ENCODE results near the gene LPCAT4.
A peak's percentile ranks its signal among the peaks of the same experiment; 100 is the strongest.

Gene LPCAT4

DNA sequence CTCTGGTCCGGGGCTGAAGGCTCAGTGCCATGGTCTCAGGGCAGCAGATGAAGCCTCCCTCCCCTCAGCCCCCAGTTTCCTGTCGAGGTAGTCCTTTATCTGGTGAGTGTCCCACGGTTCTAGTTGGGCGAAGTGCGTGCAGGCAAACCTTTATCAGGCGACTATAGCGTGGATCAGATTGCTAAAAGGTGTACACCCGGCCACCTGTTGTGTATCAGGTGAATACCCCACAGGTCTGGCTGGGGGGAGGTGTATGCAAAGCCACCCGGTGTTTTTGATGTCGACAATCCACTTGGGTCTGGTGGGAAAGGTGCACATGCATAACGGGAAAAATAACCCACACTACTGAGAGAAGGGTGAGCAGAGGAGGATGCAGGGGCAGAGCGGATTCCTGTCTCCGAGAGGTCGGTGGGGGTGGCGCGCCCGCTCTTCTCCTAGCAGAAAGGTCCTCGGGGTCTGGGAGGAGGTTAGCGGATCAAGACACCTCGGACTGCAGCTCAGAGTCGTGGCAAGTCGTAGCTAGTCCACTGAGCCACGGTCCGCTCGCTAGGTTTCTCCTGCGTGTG, 29.9 kb downstream of the LPCAT4 start:
- peaks cover 89% of the 10 kb centered on the region for H3K79me2 ChIP-seq (ENCODE audit: insufficient read depth, low read length)

GRCh38 chr15:34336231-34336990, 30.6 kb downstream of the LPCAT4 start:
- Histone ChIP-seq H3K9me2 (replicated peaks; ENCODE audit: low read depth, low read length) (no peaks in the 10 kb centered on the region), H3K79me2 (ENCODE audit: insufficient read depth, low read length) (peaks cover 83% of the 10 kb centered on the region), H3F3A (ENCODE audit: low read depth) (peaks cover 31% of the 10 kb centered on the region), H3K4me1 (ENCODE audit: insufficient read depth, low read length, poor library complexity, severe bottlenecking) (peaks cover 62% of the 10 kb centered on the region), H3K9me3 (ENCODE audit: insufficient read depth, low read depth, low read length) (no peaks in the 10 kb centered on the region), H3K36me3 (ENCODE audit: insufficient read depth, low read length) (no peaks in the 10 kb centered on the region), H3K4me3 (ENCODE audit: low read length, poor library complexity, severe bottlenecking) (peak overlapping the region; percentile 84), H4K20me1 (ENCODE audit: insufficient read depth, low read length, poor library complexity, severe bottlenecking) (peaks cover 3% of the 10 kb centered on the region), H3K4me2 (ENCODE audit: low read depth, low read length, poor library complexity, severe bottlenecking) (peak overlapping the region; percentile 75), H3K9ac (ENCODE audit: low read depth, low read length, poor library complexity, severe bottlenecking) (peak overlapping the region; percentile 91), H2AFZ (ENCODE audit: low read length) (no peak overlapping the region), H3K27me3 (ENCODE audit: insufficient read depth, low read length, poor library complexity, severe bottlenecking) (no peaks in the 10 kb centered on the region)
- no peak for TF ChIP-seq CTCF (conservative IDR thresholded peaks at IDR 0.05; ENCODE audit: low read length)
- TF ChIP-seq EZH2phosphoT487 (IDR thresholded peaks at IDR 0.05; ENCODE audit: borderline replicate concordance): no peak

More for the DNA sequence above, 29.9 kb downstream of the LPCAT4 start:
- H3K36me3 ChIP-seq (ENCODE audit: insufficient read depth, low read length): no peaks in the 10 kb centered on the region
- TF ChIP-seq EZH2phosphoT487 (IDR thresholded peaks at IDR 0.05; ENCODE audit: borderline replicate concordance) (no peak), CTCF (conservative IDR thresholded peaks at IDR 0.05; ENCODE audit: low read length) (no peak)
- peak overlapping the region; percentile 91 for H3K9ac ChIP-seq (ENCODE audit: low read depth, low read length, poor library complexity, severe bottlenecking)
- peaks cover 65% of the 10 kb centered on the region for H3K4me1 ChIP-seq (ENCODE audit: insufficient read depth, low read length, poor library complexity, severe bottlenecking)
- H2AFZ ChIP-seq (ENCODE audit: low read length): peak overlapping the region; percentile 72; the same call in 1 of the 2 replicates
- H3K4me3 ChIP-seq (ENCODE audit: low read length, poor library complexity, severe bottlenecking): peak overlapping the region; percentile 84
- peaks cover 26% of the 10 kb centered on the region for H3F3A ChIP-seq (ENCODE audit: low read depth)
- H3K4me2 ChIP-seq (ENCODE audit: low read depth, low read length, poor library complexity, severe bottlenecking): peak overlapping the region; percentile 75
- peaks cover 9% of the 10 kb centered on the region for H4K20me1 ChIP-seq (ENCODE audit: insufficient read depth, low read length, poor library complexity, severe bottlenecking)
- no peaks in the 10 kb centered on the region for H3K9me2 ChIP-seq (replicated peaks; ENCODE audit: low read depth, low read length)
- H3K27me3 ChIP-seq (ENCODE audit: insufficient read depth, low read length, poor library complexity, severe bottlenecking): no peaks in the 10 kb centered on the region
- H3K9me3 ChIP-seq (ENCODE audit: insufficient read depth, low read depth, low read length): no peaks in the 10 kb centered on the region

DNA sequence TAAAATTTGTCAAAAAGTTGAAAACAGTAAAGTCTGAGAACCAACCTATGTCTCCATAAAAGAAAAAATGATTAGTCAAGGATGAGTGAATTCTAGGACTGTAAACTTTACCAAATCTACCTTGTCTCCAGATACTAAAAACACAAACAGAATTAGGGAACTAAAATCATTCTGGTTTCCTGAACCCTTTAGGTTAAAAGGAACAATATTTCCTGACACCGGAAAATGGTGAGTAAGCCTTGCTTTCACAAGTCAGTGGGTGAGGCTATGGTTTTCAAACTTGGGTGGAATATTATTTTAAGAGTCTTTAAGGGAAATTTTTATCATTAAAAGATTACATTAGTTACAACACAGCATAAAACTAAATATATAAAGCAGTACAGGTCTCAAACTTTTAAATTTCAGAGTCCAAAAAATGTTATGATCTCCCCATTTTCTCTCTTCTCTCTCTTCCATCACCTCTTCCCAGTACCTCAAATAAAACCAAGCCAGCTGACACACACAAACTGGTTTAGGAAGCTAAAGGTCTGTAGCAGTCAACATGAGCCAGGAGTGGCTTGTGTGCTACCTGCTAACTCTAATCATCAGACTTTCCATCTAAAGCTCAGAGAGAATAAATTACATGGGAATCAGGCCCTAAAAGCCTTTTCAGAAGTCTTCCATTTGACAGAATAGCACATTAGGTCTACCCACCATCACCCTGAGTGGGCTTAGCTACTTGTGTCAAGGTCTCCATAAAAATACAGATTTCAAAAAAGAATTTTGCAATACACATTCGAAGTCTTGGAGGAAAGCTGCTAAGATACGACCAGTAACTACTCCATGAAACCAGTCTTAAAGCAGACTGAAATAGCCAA, 31.6 kb downstream of the LPCAT4 start:
- no peaks in the 10 kb centered on the region for H3K9me3 ChIP-seq (ENCODE audit: insufficient read depth, low read depth, low read length)
- H2AFZ ChIP-seq (ENCODE audit: low read length): no peak overlapping the region
- peak overlapping the region; percentile 84 for H3K4me3 ChIP-seq (ENCODE audit: low read length, poor library complexity, severe bottlenecking)
- TF ChIP-seq CTCF (conservative IDR thresholded peaks at IDR 0.05; ENCODE audit: low read length) (no peak), EZH2phosphoT487 (IDR thresholded peaks at IDR 0.05; ENCODE audit: borderline replicate concordance) (no peak)
- peak overlapping the region; percentile 91 for H3K9ac ChIP-seq (ENCODE audit: low read depth, low read length, poor library complexity, severe bottlenecking)
- H3K79me2 ChIP-seq (ENCODE audit: insufficient read depth, low read length): peaks cover 84% of the 10 kb centered on the region
- peaks cover 34% of the 10 kb centered on the region for H3F3A ChIP-seq (ENCODE audit: low read depth)
- H3K4me2 ChIP-seq (ENCODE audit: low read depth, low read length, poor library complexity, severe bottlenecking): peak overlapping the region; percentile 75
- H4K20me1 ChIP-seq (ENCODE audit: insufficient read depth, low read length, poor library complexity, severe bottlenecking): no peaks in the 10 kb centered on the region
- no peaks in the 10 kb centered on the region for H3K9me2 ChIP-seq (replicated peaks; ENCODE audit: low read depth, low read length)
- no peaks in the 10 kb centered on the region for H3K27me3 ChIP-seq (ENCODE audit: insufficient read depth, low read length, poor library complexity, severe bottlenecking)
- peaks cover 65% of the 10 kb centered on the region for H3K4me1 ChIP-seq (ENCODE audit: insufficient read depth, low read length, poor library complexity, severe bottlenecking)
- no peaks in the 10 kb centered on the region for H3K36me3 ChIP-seq (ENCODE audit: insufficient read depth, low read length)

Measured in Loucy (cell line).